ENCODE measurements around the gene PTP4A2.

- TF ChIP-seq, protein P1, sequence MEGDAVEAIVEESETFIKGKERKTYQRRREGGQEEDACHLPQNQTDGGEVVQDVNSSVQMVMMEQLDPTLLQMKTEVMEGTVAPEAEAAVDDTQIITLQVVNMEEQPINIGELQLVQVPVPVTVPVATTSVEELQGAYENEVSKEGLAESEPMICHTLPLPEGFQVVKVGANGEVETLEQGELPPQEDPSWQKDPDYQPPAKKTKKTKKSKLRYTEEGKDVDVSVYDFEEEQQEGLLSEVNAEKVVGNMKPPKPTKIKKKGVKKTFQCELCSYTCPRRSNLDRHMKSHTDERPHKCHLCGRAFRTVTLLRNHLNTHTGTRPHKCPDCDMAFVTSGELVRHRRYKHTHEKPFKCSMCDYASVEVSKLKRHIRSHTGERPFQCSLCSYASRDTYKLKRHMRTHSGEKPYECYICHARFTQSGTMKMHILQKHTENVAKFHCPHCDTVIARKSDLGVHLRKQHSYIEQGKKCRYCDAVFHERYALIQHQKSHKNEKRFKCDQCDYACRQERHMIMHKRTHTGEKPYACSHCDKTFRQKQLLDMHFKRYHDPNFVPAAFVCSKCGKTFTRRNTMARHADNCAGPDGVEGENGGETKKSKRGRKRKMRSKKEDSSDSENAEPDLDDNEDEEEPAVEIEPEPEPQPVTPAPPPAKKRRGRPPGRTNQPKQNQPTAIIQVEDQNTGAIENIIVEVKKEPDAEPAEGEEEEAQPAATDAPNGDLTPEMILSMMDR (IDR thresholded peaks at IDR 0.05; ENCODE audit: poor library complexity), result no peak
- no peak for TF ChIP-seq EZH2phosphoT487 (IDR thresholded peaks at IDR 0.05; ENCODE audit: low read depth, severe bottlenecking, unreplicated experiment)
These were observed 28.5 kb downstream of the PTP4A2 start for GRCh38 chr1:31909691-31910090.
